ENCODE results near the gene CDKN2AIP. TPM values are rescaled to one million over a fixed set of nuclear protein-coding genes. Genes with fewer than 3 reads are reported as not detected.

CDKN2AIP gene
- total RNA-seq, 1 donor from 2014 or later = 13.2 TPM

DNA sequence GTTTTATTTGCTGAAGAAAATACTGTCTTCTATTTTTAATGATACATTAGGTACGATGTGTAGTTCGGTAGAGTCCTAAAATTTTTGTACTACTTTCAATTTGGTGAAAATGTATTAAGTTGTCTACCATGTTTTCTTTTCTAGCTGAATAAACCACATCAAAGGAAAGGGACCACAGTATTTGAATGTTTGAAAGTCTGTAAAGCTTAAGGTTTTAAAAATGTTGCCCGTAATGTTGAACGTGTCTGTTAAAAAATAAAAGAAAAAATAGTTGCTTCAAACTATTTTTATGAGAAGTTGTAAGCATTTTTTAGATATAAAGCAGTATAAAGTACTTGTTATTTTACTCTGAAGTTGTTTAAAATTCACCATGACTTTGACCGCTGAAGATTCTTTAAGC lies 3.2 kb downstream of the CDKN2AIP start:
- Mint-ChIP-seq H3K27me3 (ENCODE audit: unreplicated experiment) (no peaks in the 10 kb centered on the region), H3K9me3 (ENCODE audit: unreplicated experiment) (no peaks in the 10 kb centered on the region), H3K4me1 (ENCODE audit: unreplicated experiment) (peaks cover 49% of the 10 kb centered on the region), H3K4me3 (ENCODE audit: unreplicated experiment) (no peak overlapping the region), H3K36me3 (ENCODE audit: unreplicated experiment) (peaks cover 36% of the 10 kb centered on the region), H3K27ac (ENCODE audit: unreplicated experiment) (no peak overlapping the region)
- DNase-seq (ENCODE audit: extremely low spot score, unreplicated experiment) = no peak
- TF ChIP-seq, protein P1, sequence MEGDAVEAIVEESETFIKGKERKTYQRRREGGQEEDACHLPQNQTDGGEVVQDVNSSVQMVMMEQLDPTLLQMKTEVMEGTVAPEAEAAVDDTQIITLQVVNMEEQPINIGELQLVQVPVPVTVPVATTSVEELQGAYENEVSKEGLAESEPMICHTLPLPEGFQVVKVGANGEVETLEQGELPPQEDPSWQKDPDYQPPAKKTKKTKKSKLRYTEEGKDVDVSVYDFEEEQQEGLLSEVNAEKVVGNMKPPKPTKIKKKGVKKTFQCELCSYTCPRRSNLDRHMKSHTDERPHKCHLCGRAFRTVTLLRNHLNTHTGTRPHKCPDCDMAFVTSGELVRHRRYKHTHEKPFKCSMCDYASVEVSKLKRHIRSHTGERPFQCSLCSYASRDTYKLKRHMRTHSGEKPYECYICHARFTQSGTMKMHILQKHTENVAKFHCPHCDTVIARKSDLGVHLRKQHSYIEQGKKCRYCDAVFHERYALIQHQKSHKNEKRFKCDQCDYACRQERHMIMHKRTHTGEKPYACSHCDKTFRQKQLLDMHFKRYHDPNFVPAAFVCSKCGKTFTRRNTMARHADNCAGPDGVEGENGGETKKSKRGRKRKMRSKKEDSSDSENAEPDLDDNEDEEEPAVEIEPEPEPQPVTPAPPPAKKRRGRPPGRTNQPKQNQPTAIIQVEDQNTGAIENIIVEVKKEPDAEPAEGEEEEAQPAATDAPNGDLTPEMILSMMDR (IDR thresholded peaks at IDR 0.05) = no peak

DNA sequence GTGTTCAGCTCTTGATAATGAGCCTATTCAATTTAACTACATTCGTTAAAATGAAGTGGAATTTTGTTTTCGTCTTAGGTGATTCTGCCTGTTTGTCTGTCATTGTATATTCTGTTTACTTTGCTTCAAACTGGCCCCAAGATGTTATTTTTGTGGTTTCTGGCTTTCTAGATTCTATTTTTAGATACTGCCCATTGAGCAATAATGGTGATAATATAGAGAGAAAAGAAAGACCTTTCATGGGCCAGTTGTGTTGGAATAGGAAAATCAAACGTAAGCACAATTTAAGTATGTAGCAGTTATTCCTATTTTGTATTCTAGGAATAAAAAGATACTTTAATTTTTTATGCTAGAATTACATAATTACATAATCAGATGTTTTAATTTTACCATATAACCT lies 4.0 kb downstream of the CDKN2AIP start:
- H3K27ac Mint-ChIP-seq (ENCODE audit: unreplicated experiment) = peak overlapping the region; percentile 6
- no peak overlapping the region for H3K4me3 Mint-ChIP-seq (ENCODE audit: unreplicated experiment)
- TF ChIP-seq, protein P1 (IDR thresholded peaks at IDR 0.05) = no peak
- no peak for DNase-seq (ENCODE audit: extremely low spot score, unreplicated experiment)
- H3K4me1 Mint-ChIP-seq (ENCODE audit: unreplicated experiment) = peaks cover 43% of the 10 kb centered on the region
- peaks cover 36% of the 10 kb centered on the region for H3K36me3 Mint-ChIP-seq (ENCODE audit: unreplicated experiment)
- H3K27me3 Mint-ChIP-seq (ENCODE audit: unreplicated experiment) = no peaks in the 10 kb centered on the region
- no peaks in the 10 kb centered on the region for H3K9me3 Mint-ChIP-seq (ENCODE audit: unreplicated experiment)

GRCh38 chr4:183449193-183449882 lies 4.9 kb downstream of the CDKN2AIP start:
- Mint-ChIP-seq H3K4me1 (ENCODE audit: unreplicated experiment) (peaks cover 39% of the 10 kb centered on the region), H3K4me3 (ENCODE audit: unreplicated experiment) (no peak overlapping the region), H3K27ac (ENCODE audit: unreplicated experiment) (peak overlapping the region; percentile 20), H3K27me3 (ENCODE audit: unreplicated experiment) (no peaks in the 10 kb centered on the region), H3K36me3 (ENCODE audit: unreplicated experiment) (peaks cover 36% of the 10 kb centered on the region), H3K9me3 (ENCODE audit: unreplicated experiment) (no peaks in the 10 kb centered on the region)
- no peak for DNase-seq (ENCODE audit: extremely low spot score, unreplicated experiment)
- TF ChIP-seq, protein P1 (IDR thresholded peaks at IDR 0.05) = no peak

- H3K36me3 Mint-ChIP-seq (ENCODE audit: unreplicated experiment) = peaks cover 36% of the 10 kb centered on the region
- DNase-seq (ENCODE audit: extremely low spot score, unreplicated experiment) = no peak
Observed at GRCh38 chr4:183450108-183450507, 5.7 kb downstream of the CDKN2AIP start.

More at GRCh38 chr4:183450108-183450507, 5.7 kb downstream of the CDKN2AIP start:
- Mint-ChIP-seq H3K4me1 (ENCODE audit: unreplicated experiment) (peaks cover 38% of the 10 kb centered on the region), H3K27ac (ENCODE audit: unreplicated experiment) (no peak overlapping the region), H3K4me3 (ENCODE audit: unreplicated experiment) (no peak overlapping the region), H3K27me3 (ENCODE audit: unreplicated experiment) (no peaks in the 10 kb centered on the region), H3K9me3 (ENCODE audit: unreplicated experiment) (no peaks in the 10 kb centered on the region)
- TF ChIP-seq, protein P1 (IDR thresholded peaks at IDR 0.05) = no peak
